Measurements from ENCODE around the gene ITGA2.

DNA sequence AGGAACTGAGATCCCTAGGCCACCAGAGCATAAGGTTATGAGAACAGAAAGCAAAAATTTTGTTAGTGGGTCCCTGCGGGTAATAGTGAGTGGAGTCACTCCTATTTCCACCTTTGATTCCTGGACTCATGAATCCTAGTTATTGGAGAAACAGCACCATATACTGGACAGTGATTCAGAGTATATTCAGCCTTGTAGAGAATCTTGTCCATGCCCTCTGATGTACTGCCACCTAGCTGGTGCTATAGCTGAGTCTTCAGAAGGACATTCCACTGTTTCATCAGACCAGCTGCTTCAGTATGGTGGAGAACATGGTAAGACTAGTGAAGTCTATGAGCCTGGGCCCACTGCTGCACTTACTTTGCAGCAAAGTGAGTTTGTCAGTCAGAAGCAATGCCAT, 25.0 kb upstream of the ITGA2 start:
- TF ChIP-seq POLR2A (IDR thresholded peaks at IDR 0.05), result no peak
- TF ChIP-seq CTCF (IDR thresholded peaks at IDR 0.05 in 4 of 5, conservative IDR thresholded peaks at IDR 0.05 in 1 of 5), result no peak
